CD4-positive, alpha-beta memory T cell (primary cell): ENCODE measurements around the gene VPS13D. TPM values are rescaled to one million over a fixed set of nuclear protein-coding genes. Genes with fewer than 3 reads are reported as not detected.
A peak's percentile ranks its signal among the peaks of the same experiment; 100 is the strongest.

Experiments
- CTCF ChIA-PET: fragments of 350-600 bp; sonication (Branson Sonifier 250); formaldehyde crosslinking; loops from one replicate; lab custom pipeline; 2021; ENCODE audit warnings: inconsistent platforms; ENCODE audit not compliant: partially characterized antibody; lab: Charles Lee
- POLR2A ChIA-PET: fragments of 350-600 bp; sonication (Branson Sonifier 250); formaldehyde crosslinking; loops from one replicate; lab custom pipeline; 2021; ENCODE audit not compliant: partially characterized antibody; lab: Charles Lee
- DNase-seq, 5 donors: peaks; one replicate each; pipeline versions ENCODE4 v3.0.0 to v3.0.0-alpha.2; 2020 to 2022; ENCODE audit warnings: mixed read lengths in 1 of 5
- H3K27ac ChIP-seq: one replicate; pipeline ENCODE4 v1.7.0; 2013; ENCODE audit warnings: low read depth, low read length
- H3K27me3 ChIP-seq: 2 replicates; pipeline ENCODE4 v1.7.0; 2013; ENCODE audit warnings: mild to moderate bottlenecking, low read length, moderate library complexity; ENCODE audit not compliant: insufficient read depth
- H3K36me3 ChIP-seq: 2 replicates; pipeline ENCODE4 v1.7.0; 2013; ENCODE audit warnings: mild to moderate bottlenecking, low read length, moderate library complexity; ENCODE audit not compliant: insufficient read depth
- H3K4me1 ChIP-seq: 2 replicates; pipeline ENCODE4 v1.7.0; 2013; ENCODE audit warnings: mild to moderate bottlenecking, low read length, moderate library complexity; ENCODE audit not compliant: insufficient read depth
- H3K4me3 ChIP-seq, 2 donors: one replicate each; pipeline ENCODE4 v1.7.0; 2013; ENCODE audit warnings: low read length in 2 of 2, mild to moderate bottlenecking in 1 of 2
- H3K9me3 ChIP-seq, 2 donors: one replicate each; pipeline ENCODE4 v1.7.0; 2013; ENCODE audit warnings: low read length in 2 of 2, control low read depth in 1 of 2; ENCODE audit not compliant: control insufficient read depth in 1 of 2
- H3K27ac Mint-ChIP-seq, 7 donors: one replicate each; pipeline ENCODE4 v1.8.0; 2020 to 2021; ENCODE audit warnings: mixed read lengths in 7 of 7, mild to moderate bottlenecking in 6 of 7, inconsistent platforms in 3 of 7, moderate library complexity in 3 of 7
- H3K27me3 Mint-ChIP-seq, 2 donors: one replicate each; pipeline ENCODE4 v1.8.0; 2020 to 2021; ENCODE audit warnings: mixed read lengths in 2 of 2
- H3K36me3 Mint-ChIP-seq, 2 donors: one replicate each; pipeline ENCODE4 v1.8.0; 2020 to 2021; ENCODE audit warnings: mixed read lengths in 2 of 2, inconsistent platforms in 1 of 2, mild to moderate bottlenecking in 1 of 2
- H3K4me1 Mint-ChIP-seq, 4 donors: one replicate each; pipeline ENCODE4 v1.8.0; 2020 to 2021; ENCODE audit warnings: mixed read lengths in 4 of 4, mild to moderate bottlenecking in 1 of 4
- H3K4me3 Mint-ChIP-seq, 8 donors: one replicate each; pipeline ENCODE4 v1.8.0; 2020 to 2021; ENCODE audit warnings: mixed read lengths in 8 of 8, mild to moderate bottlenecking in 7 of 8, moderate library complexity in 6 of 8, inconsistent platforms in 3 of 8
- H3K9me3 Mint-ChIP-seq, 8 donors: one replicate each; pipeline ENCODE4 v1.8.0; 2020 to 2021; ENCODE audit warnings: mixed read lengths in 8 of 8, mild to moderate bottlenecking in 5 of 8, inconsistent platforms in 3 of 8, moderate library complexity in 1 of 8
- intact Hi-C: fragments of 100-400 bp; cut with micrococcal nuclease; formaldehyde crosslinking; loops from one replicate; pipeline ENCODE4 v1.15.1; 2023
- polyA plus RNA-seq, 2 donors: library from polyadenylated mRNA; unstranded; fragments of 300-500 nt; fragmentation: Illumina TruSeq; gene quantifications; one replicate each; pipeline ENCODE4 v1.2.3, GENCODE V29; 2021
- total RNA-seq, 2 experiments: library from RNA; stranded (reverse); gene quantifications; one replicate each; pipeline ENCODE4 v1.2.3, GENCODE V29; 2021

The VPS13D gene
- total and polyA plus RNA-seq, 4 experiments from 2014 or later, result 10.2 to 96.3 (median 52.5) TPM

GRCh38 chr1:12290828-12291227, 61.0 kb downstream of the VPS13D start:
- Histone ChIP-seq H3K36me3 (peaks cover 32% of the 10 kb centered on the region), H3K4me3 (no peak overlapping the region), H3K9me3 (no peaks in the 10 kb centered on the region), H3K27ac (no peak overlapping the region), H3K4me1 (no peaks in the 10 kb centered on the region), H3K27me3 (no peaks in the 10 kb centered on the region)
- intact Hi-C loops, result no loop called here
- Mint-ChIP-seq H3K4me1 (peaks cover 7 to 11% (median 8%) of the 10 kb centered on the region in 4 donors), H3K9me3 (no peaks in the 10 kb centered on the region), H3K27me3 (no peaks in the 10 kb centered on the region), H3K36me3 (peaks cover 49 to 74% of the 10 kb centered on the region in 2 donors), H3K27ac (peak overlapping the region in 1 of 7 donors; percentile 43), H3K4me3 (no peak overlapping the region)
- CTCF ChIA-PET, result interaction anchor here (1.5 kb wide), 1 partner anchor 368 kb away, joined by 3 read pairs; no protein-coding TSS in a partner anchor
- no peak for DNase-seq
- POLR2A ChIA-PET, result no interaction called here

DNA sequence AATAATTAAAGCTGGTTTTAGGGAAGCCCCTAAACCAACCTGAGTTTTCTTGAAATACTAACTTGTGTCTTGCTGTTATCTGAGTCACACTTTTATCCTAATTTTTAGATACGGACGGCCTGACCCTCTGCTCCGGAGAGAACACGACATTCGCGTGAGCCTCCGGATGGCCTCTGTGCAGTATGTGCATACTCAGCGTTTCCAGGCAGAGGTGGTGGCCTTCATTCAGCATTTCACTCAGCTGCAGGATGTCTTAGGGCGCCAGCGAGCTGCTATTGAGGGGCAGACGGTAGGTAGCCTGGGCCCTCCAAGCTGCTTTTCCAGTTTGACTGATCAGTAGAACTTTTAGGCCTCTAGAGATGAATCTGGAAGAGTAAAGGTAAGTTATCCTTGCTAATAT, 63.6 kb downstream of the VPS13D start:
- H3K36me3 Mint-ChIP-seq, result peaks cover 50 to 72% of the 10 kb centered on the region in 2 donors
- Histone ChIP-seq H3K36me3 (peaks cover 40% of the 10 kb centered on the region), H3K27me3 (no peaks in the 10 kb centered on the region), H3K4me1 (no peaks in the 10 kb centered on the region), H3K4me3 (no peak overlapping the region), H3K9me3 (no peaks in the 10 kb centered on the region), H3K27ac (no peak overlapping the region)
- peaks cover 0 to 3% (median under 1%) of the 10 kb centered on the region in 4 donors for H3K4me1 Mint-ChIP-seq
- H3K27ac Mint-ChIP-seq, result peak overlapping the region in 1 of 7 donors; percentile 35
- intact Hi-C loops, result no loop called here
- POLR2A ChIA-PET, result no interaction called here
- CTCF ChIA-PET, result interaction anchor here (0.7 to 1.0 kb wide), 2 partner anchors 16 to 308 kb away, joined by 3 to 5 read pairs; no protein-coding TSS in a partner anchor
- no peak for DNase-seq
- no peaks in the 10 kb centered on the region for H3K27me3 Mint-ChIP-seq
- H3K4me3 Mint-ChIP-seq, result no peak overlapping the region
- H3K9me3 Mint-ChIP-seq, result no peaks in the 10 kb centered on the region

DNA sequence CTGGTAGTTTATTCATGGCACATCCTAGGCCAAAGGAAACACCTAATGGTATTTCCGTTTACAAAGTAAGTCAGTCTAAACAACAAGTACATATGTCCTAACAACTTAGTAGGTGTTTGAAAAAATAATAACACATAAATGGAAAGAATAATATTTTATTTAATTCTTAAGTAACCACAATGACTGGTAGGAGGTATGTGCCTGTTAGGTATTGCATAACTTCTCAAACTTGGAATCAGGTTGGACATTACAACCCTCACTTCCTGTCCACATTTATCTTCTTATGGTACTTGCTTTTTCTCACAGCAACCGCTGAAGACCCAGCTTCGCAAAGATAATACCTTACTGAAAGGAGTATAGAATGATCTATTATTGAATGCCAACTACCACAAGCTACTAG, 64.2 kb downstream of the VPS13D start:
- H3K27ac ChIP-seq, result no peak overlapping the region
- Mint-ChIP-seq H3K4me1 (peaks cover 0 to 3% (median under 1%) of the 10 kb centered on the region in 4 donors), H3K9me3 (no peaks in the 10 kb centered on the region), H3K27ac (no peak overlapping the region), H3K27me3 (no peaks in the 10 kb centered on the region), H3K4me3 (no peak overlapping the region), H3K36me3 (peaks cover 49 to 76% of the 10 kb centered on the region in 2 donors)
- no peaks in the 10 kb centered on the region for H3K9me3 ChIP-seq
- DNase-seq, result no peak
- H3K27me3 ChIP-seq, result no peaks in the 10 kb centered on the region
- POLR2A ChIA-PET, result interaction anchor here (0.6 kb wide), 1 partner anchor 31 kb away, joined by 3 read pairs; no protein-coding TSS in a partner anchor
- CTCF ChIA-PET, result interaction anchor here (0.8 to 1.0 kb wide), 2 partner anchors 17 to 25 kb away, joined by 3 to 5 read pairs; no protein-coding TSS in a partner anchor
- intact Hi-C loops, result no loop called here
- no peak overlapping the region for H3K4me3 ChIP-seq
- peaks cover 37% of the 10 kb centered on the region for H3K36me3 ChIP-seq
- no peaks in the 10 kb centered on the region for H3K4me1 ChIP-seq

DNA sequence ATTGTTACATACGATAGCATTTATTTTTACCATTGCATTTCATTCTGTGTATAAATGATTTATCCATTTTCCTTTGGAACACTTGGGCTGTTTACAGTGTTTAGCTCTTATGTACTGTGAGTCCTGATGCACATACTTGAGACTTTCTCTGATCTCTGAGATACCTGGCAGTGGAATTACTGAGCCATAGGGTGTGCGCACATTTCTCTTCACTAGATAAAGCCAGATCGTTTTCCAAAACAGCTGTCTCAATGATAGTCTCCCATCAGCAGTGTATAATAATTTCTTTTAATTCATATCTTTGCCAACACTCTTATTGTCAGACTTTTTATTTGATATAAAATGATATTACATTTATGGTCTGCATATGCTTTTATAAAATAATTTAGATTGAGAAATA, 66.2 kb downstream of the VPS13D start:
- Mint-ChIP-seq H3K27me3 (no peaks in the 10 kb centered on the region), H3K4me1 (peaks cover 0 to 3% (median 0%) of the 10 kb centered on the region in 4 donors), H3K4me3 (no peak overlapping the region), H3K9me3 (no peaks in the 10 kb centered on the region), H3K36me3 (peaks cover 47 to 75% of the 10 kb centered on the region in 2 donors), H3K27ac (peak overlapping the region in 1 of 7 donors; percentile 4)
- Histone ChIP-seq H3K27ac (no peak overlapping the region), H3K36me3 (peaks cover 37% of the 10 kb centered on the region), H3K4me1 (no peaks in the 10 kb centered on the region), H3K27me3 (no peaks in the 10 kb centered on the region), H3K9me3 (no peaks in the 10 kb centered on the region), H3K4me3 (no peak overlapping the region)
- POLR2A ChIA-PET, result no interaction called here
- DNase-seq, result no peak
- intact Hi-C loops, result no loop called here
- CTCF ChIA-PET, result interaction anchor here (2.0 kb wide), 1 partner anchor 363 kb away, joined by 7 read pairs; no protein-coding TSS in a partner anchor

GRCh38 chr1:12296623-12297022, 66.8 kb downstream of the VPS13D start:
- DNase-seq, result no peak
- H3K27ac Mint-ChIP-seq, result peak overlapping the region in 5 of 7 donors; percentile 14 to 68 (median 51)
- ChIA-PET POLR2A (no interaction called here), CTCF (interaction anchor here (1.6 to 2.0 kb wide), 2 partner anchors 16 to 362 kb away, joined by 4 to 7 read pairs; no protein-coding TSS in a partner anchor)
- Histone ChIP-seq H3K4me1 (no peaks in the 10 kb centered on the region), H3K36me3 (peaks cover 38% of the 10 kb centered on the region), H3K4me3 (no peak overlapping the region), H3K27ac (no peak overlapping the region), H3K27me3 (no peaks in the 10 kb centered on the region), H3K9me3 (no peaks in the 10 kb centered on the region)
- intact Hi-C loops, result no loop called here
- peaks cover 0 to 3% (median 0%) of the 10 kb centered on the region in 4 donors for H3K4me1 Mint-ChIP-seq
- H3K4me3 Mint-ChIP-seq, result no peak overlapping the region
- no peaks in the 10 kb centered on the region for H3K9me3 Mint-ChIP-seq
- H3K27me3 Mint-ChIP-seq, result no peaks in the 10 kb centered on the region
- peaks cover 42 to 74% of the 10 kb centered on the region in 2 donors for H3K36me3 Mint-ChIP-seq

- no peak overlapping the region for H3K27ac ChIP-seq
- Mint-ChIP-seq H3K27ac (no peak overlapping the region), H3K4me1 (peaks cover 0 to 6% (median 3%) of the 10 kb centered on the region in 4 donors), H3K9me3 (no peaks in the 10 kb centered on the region), H3K4me3 (no peak overlapping the region), H3K36me3 (peaks cover 49 to 84% of the 10 kb centered on the region in 2 donors), H3K27me3 (no peaks in the 10 kb centered on the region)
- ChIA-PET POLR2A (no interaction called here), CTCF (interaction anchor here (0.7 to 1.2 kb wide), 5 partner anchors 10 to 358 kb away, joined by 3 to 4 read pairs (median 3); no protein-coding TSS in a partner anchor)
- H3K9me3 ChIP-seq, result no peaks in the 10 kb centered on the region
- no peak overlapping the region for H3K4me3 ChIP-seq
- DNase-seq, result no peak
- no peaks in the 10 kb centered on the region for H3K27me3 ChIP-seq
- no peaks in the 10 kb centered on the region for H3K4me1 ChIP-seq
- intact Hi-C loops, result no loop called here
- peaks cover 32% of the 10 kb centered on the region for H3K36me3 ChIP-seq
These were observed 70.9 kb downstream of the VPS13D start for GRCh38 chr1:12300706-12301105.

DNA sequence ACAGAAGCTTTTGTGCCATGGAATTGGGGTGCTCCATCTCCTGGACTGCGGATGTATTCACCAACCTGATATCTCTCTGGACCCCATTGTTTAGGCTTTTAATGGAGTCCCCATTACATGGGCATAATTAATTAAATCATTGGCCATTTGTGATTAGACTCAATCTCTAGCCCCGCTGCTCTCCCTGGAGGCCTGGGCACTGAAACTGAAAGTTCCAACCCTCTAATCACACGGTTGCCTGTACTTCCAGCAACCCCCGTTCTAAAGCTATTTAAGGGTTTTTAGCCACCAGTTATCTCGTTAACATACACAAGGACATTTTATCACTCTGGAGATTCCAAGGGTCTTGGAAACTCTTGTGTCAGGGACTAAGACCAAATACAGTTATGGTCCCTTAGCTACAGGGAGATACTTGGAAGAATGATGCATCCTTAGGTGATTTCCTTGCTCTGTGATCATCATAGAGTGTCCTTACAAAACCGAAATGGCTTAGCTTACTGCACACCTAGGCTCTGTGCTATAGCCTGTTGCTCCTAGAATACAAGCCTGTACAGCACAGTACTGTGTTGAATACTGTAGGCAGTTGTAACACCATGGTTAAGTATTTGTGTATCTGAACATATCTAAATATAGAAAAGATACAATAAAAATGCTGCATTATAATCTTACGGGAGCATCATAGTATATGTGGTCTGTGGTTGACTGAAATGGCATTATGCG, 71.8 kb downstream of the VPS13D start:
- Histone ChIP-seq H3K27ac (no peak overlapping the region), H3K36me3 (peaks cover 36% of the 10 kb centered on the region), H3K9me3 (no peaks in the 10 kb centered on the region), H3K4me3 (no peak overlapping the region), H3K4me1 (no peaks in the 10 kb centered on the region), H3K27me3 (no peaks in the 10 kb centered on the region)
- Mint-ChIP-seq H3K27me3 (no peaks in the 10 kb centered on the region), H3K4me1 (peaks cover 0 to 6% (median 2%) of the 10 kb centered on the region in 4 donors), H3K4me3 (no peak overlapping the region), H3K36me3 (peaks cover 48 to 83% of the 10 kb centered on the region in 2 donors), H3K27ac (peak overlapping the region in 5 of 7 donors; percentile 16 to 39 (median 30)), H3K9me3 (no peaks in the 10 kb centered on the region)
- DNase-seq, result no peak
- POLR2A ChIA-PET, result no interaction called here
- CTCF ChIA-PET, result interaction anchor here (0.9 to 1.2 kb wide), 3 partner anchors 25 to 357 kb away, joined by 3 to 4 read pairs (median 4); no protein-coding TSS in a partner anchor
- intact Hi-C loops, result no loop called here
